Prostate gland (tissue), 2 donors: Measurements from ENCODE around the gene TMEM174.

ENCODE experiments used
- POLR2A ChIP-seq: fragments of 450-650 bp; IDR thresholded peaks from one replicate; pipeline ENCODE4 v1.6.1; 2016; ENCODE audit warnings: antibody characterized with exemption, mild to moderate bottlenecking
- POLR2AphosphoS5 ChIP-seq: sonication (generic); formaldehyde crosslinking; IDR thresholded peaks from one replicate; pipeline ENCODE4 v1.6.1; 2017; ENCODE audit warnings: antibody characterized with exemption
- TF ChIP-seq, protein P1 (sequence below), 4 experiments: fragments of 200-600 bp in 2 of 4; fragments of 450-650 bp in 2 of 4; sonication (generic) in 2 of 4; IDR thresholded peaks; 1 replicate in 3 of 4; 2 replicates in 1 of 4; pipeline ENCODE4 v1.5.1; 2016 to 2019; ENCODE audit warnings: antibody characterized with exemption in 4 of 4, mild to moderate bottlenecking in 2 of 4, moderate library complexity in 2 of 4

DNA sequence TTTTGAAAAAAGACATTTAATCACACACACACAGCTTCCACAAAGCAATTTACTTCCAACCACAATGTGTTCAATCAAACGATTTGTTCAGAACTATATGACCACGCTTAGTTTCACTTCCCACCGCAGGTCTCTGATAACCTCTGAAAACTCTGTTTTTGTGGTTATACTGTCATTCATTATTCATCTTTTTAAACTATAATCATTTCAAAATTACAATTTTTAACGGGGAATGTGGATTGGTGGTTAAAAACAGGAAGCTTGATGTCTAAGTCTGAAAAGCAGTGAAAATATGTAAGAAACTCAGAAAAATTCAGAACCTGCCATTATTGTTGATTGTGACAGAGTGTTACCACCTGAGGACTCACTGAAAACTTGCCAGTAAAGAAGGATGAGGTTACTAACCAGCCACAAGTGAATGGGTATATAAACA, 12.7 kb upstream of the TMEM174 start:
- TF ChIP-seq POLR2A (no peak), POLR2AphosphoS5 (no peak)
- TF ChIP-seq, protein P1, sequence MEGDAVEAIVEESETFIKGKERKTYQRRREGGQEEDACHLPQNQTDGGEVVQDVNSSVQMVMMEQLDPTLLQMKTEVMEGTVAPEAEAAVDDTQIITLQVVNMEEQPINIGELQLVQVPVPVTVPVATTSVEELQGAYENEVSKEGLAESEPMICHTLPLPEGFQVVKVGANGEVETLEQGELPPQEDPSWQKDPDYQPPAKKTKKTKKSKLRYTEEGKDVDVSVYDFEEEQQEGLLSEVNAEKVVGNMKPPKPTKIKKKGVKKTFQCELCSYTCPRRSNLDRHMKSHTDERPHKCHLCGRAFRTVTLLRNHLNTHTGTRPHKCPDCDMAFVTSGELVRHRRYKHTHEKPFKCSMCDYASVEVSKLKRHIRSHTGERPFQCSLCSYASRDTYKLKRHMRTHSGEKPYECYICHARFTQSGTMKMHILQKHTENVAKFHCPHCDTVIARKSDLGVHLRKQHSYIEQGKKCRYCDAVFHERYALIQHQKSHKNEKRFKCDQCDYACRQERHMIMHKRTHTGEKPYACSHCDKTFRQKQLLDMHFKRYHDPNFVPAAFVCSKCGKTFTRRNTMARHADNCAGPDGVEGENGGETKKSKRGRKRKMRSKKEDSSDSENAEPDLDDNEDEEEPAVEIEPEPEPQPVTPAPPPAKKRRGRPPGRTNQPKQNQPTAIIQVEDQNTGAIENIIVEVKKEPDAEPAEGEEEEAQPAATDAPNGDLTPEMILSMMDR (IDR thresholded peaks at IDR 0.05): no peak
